ENCODE results near the gene UBXN11. TPM values are rescaled to one million over a fixed set of nuclear protein-coding genes. Genes with fewer than 3 reads are reported as not detected.

Gene UBXN11
- total RNA-seq, 1 experiment from 2014 or later: 12.5 TPM

DNA sequence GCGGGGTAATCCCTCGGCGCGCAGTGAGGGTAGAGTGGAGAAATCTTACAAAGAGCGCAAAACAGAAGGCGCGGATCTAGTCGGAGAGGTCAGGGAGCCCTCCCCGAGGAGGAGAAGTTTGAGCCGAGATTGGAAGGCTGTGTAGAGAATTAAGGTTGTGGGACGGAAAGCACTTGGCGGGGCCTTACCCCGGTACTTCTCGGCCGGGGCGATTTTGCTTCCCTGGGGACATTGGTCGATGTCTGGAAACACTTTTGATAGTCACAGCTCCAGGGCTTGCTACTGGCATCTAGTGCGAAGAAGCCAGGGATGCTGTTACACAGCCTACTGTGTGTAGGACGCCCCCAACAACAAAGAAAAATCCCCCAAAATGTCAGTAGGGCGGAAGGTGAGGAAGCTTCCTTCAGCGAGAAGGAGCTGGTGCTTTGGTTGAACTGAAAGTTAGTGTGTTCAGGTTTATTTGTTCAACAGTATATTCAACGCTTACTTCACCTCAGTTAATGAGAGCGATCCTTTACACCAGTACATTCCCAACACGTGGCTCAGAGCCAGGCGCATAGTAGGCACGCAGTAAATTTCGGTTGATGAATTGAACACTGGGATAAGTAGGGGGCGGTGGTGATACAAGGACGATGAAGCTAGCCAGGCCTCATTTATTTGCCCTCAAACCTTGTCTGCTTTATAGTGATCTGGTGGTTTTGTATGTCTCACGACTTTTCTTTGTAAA is 71.6 kb downstream of the UBXN11 start:
- BruUV-seq (replicated peaks): no TSS peak
- peak overlapping the region; percentile 89 for H3K27ac Mint-ChIP-seq (ENCODE audit: unreplicated experiment)
- TF ChIP-seq CTCF (IDR thresholded peaks at IDR 0.05; ENCODE audit: insufficient read depth in 1 of 2, low read depth in 1 of 2, low read length in 1 of 2, severe bottlenecking in 1 of 2, unreplicated experiment in 1 of 2): no peak
- CTCF ChIA-PET: interaction anchor here (0.6 to 3.7 kb wide), 27 partner anchors 10 to 920 kb away, joined by 3 to 58 read pairs (median 4); partner anchors contain the start of genes C1orf232, CATSPER4, CNKSR1 and CRYBG2
- peak in 1 of 2 experiments; percentile 18 for DNase-seq
- POLR2A ChIA-PET: interaction anchor here (0.6 to 1.4 kb wide), 6 partner anchors 27 to 65 kb away, joined by 3 to 10 read pairs (median 4); partner anchors contain the start of genes CNKSR1 and ZNF593
- H3K36me3 ChIP-seq (ENCODE audit: control insufficient read depth, insufficient read depth, low read length): no peaks in the 10 kb centered on the region
- H3K9me3 Mint-ChIP-seq (ENCODE audit: unreplicated experiment): no peaks in the 10 kb centered on the region
- intact Hi-C loops (cut with micrococcal nuclease; ENCODE audit: unreplicated experiment): loop anchor here (1.0 to 5.0 kb wide), 3 partner anchors 43 to 66 kb away; partner anchors contain the start of genes CATSPER4 and ZNF593
- H3K9me3 ChIP-seq: no peaks in the 10 kb centered on the region
- peak overlapping the region; percentile 88 for H3K4me3 Mint-ChIP-seq (ENCODE audit: unreplicated experiment)
- peaks cover 7% of the 10 kb centered on the region for H3K4me1 ChIP-seq
- H3K36me3 Mint-ChIP-seq (ENCODE audit: insufficient read depth, unreplicated experiment): peaks cover 13% of the 10 kb centered on the region
- peak overlapping the region; percentile 95 for H3K4me3 ChIP-seq (ENCODE audit: low read depth, low read length)
- no peaks in the 10 kb centered on the region for H3K27me3 ChIP-seq (replicated peaks; ENCODE audit: control insufficient read depth, insufficient read depth, low read length)
- H3K27me3 Mint-ChIP-seq (ENCODE audit: insufficient read depth, unreplicated experiment): no peaks in the 10 kb centered on the region
- peaks cover 23% of the 10 kb centered on the region for H3K4me1 Mint-ChIP-seq (ENCODE audit: low read depth, unreplicated experiment)

GRCh38 chr1:26233903-26234643 is 72.4 kb downstream of the UBXN11 start, which contains the start of gene CEP85:
CEP85 (plus strand) TSS chr1:26234200; CDS start chr1:26239784, 5,584 bp downstream.
- H3K27ac Mint-ChIP-seq (ENCODE audit: unreplicated experiment): peak within 1 kb of the TSS; percentile 89
- TSS peak; percentile 28 for BruUV-seq (replicated peaks)
- H3K4me1 Mint-ChIP-seq (ENCODE audit: low read depth, unreplicated experiment): peaks cover 23% of the 10 kb centered on the region
- TF ChIP-seq CTCF (IDR thresholded peaks at IDR 0.05; ENCODE audit: insufficient read depth in 1 of 2, low read depth in 1 of 2, low read length in 1 of 2, severe bottlenecking in 1 of 2, unreplicated experiment in 1 of 2): peak; percentile 66 to 83
- peak within 1 kb of the TSS; percentile 95 for H3K4me3 ChIP-seq (ENCODE audit: low read depth, low read length)
- ChIA-PET POLR2A (interaction anchor here (0.6 to 1.4 kb wide), 7 partner anchors 27 to 388 kb away, joined by 3 to 10 read pairs (median 4); partner anchors contain the start of genes CNKSR1 and ZNF593), CTCF (interaction anchor here (0.6 to 3.7 kb wide), 29 partner anchors 9 to 920 kb away, joined by 3 to 58 read pairs (median 4); partner anchors contain the start of genes C1orf232, CATSPER4, CNKSR1 and CRYBG2)
- H3K36me3 ChIP-seq (ENCODE audit: control insufficient read depth, insufficient read depth, low read length): no peaks in the 10 kb centered on the region
- no peaks in the 10 kb centered on the region for H3K27me3 ChIP-seq (replicated peaks; ENCODE audit: control insufficient read depth, insufficient read depth, low read length)
- H3K4me3 Mint-ChIP-seq (ENCODE audit: unreplicated experiment): peak within 1 kb of the TSS; percentile 88
- DNase-seq: peak; percentile 96
- intact Hi-C loops (cut with micrococcal nuclease; ENCODE audit: unreplicated experiment): loop anchor here (1.0 to 5.0 kb wide), 3 partner anchors 42 to 65 kb away; partner anchors contain the start of genes CATSPER4 and ZNF593
- H3K4me1 ChIP-seq: peaks cover 7% of the 10 kb centered on the region
- H3K9me3 Mint-ChIP-seq (ENCODE audit: unreplicated experiment): no peaks in the 10 kb centered on the region
- H3K27me3 Mint-ChIP-seq (ENCODE audit: insufficient read depth, unreplicated experiment): no peaks in the 10 kb centered on the region
- H3K9me3 ChIP-seq: no peaks in the 10 kb centered on the region
- peaks cover 13% of the 10 kb centered on the region for H3K36me3 Mint-ChIP-seq (ENCODE audit: insufficient read depth, unreplicated experiment)

Other genes starting within 250 kb of the UBXN11 start
- not detected in 2 replicates for gene TRIM63, start 239.0 kb downstream of the UBXN11 start, total RNA-seq (2022)
- gene PDIK1L, start 194.8 kb downstream of the UBXN11 start, total RNA-seq (2022): 5.5 and 6.0 TPM in 2 replicates
- gene FAM110D, start 147.6 kb downstream of the UBXN11 start, total RNA-seq (2022): 0.12 and 0.16 TPM in 2 replicates
- not detected in 2 replicates for gene C1orf232, start 137.7 kb downstream of the UBXN11 start, total RNA-seq (2022)
- gene ZNF593, start 136.7 kb downstream of the UBXN11 start, total RNA-seq (2022): 50.0 and 50.8 TPM in 2 replicates
- gene ZNF593OS, start 134.8 kb downstream of the UBXN11 start, total RNA-seq (2022): 0.45 TPM in 1 of 2 replicates, not detected in the other
- gene CNKSR1, start 129.1 kb downstream of the UBXN11 start, total RNA-seq (2022): 15.6 and 16.1 TPM in 2 replicates
- 0.20 TPM in 1 of 2 replicates, not detected in the other for gene CATSPER4, start 116.0 kb downstream of the UBXN11 start, total RNA-seq (2022)
- gene CEP85, start 72.4 kb downstream of the UBXN11 start, total RNA-seq (2022): 19.7 and 22.4 TPM in 2 replicates
- gene SH3BGRL3, start 26.6 kb downstream of the UBXN11 start, total RNA-seq (2022): 73.4 and 74.3 TPM in 2 replicates
- gene CD52, start 11.3 kb upstream of the UBXN11 start, total RNA-seq (2022): not detected in 2 replicates
- gene CRYBG2, start 47.5 kb upstream of the UBXN11 start, total RNA-seq (2022): 63.3 and 66.1 TPM in 2 replicates
- gene ZNF683, start 66.1 kb upstream of the UBXN11 start, total RNA-seq (2022): not detected in 2 replicates
- gene LIN28A, start 104.2 kb upstream of the UBXN11 start, total RNA-seq (2022): 5.7 TPM in 2 replicates
- 46.9 and 55.6 TPM in 2 replicates for gene DHDDS, start 125.7 kb upstream of the UBXN11 start, total RNA-seq (2022)
- 389 and 421 TPM in 2 replicates for gene HMGN2, start 165.8 kb upstream of the UBXN11 start, total RNA-seq (2022)
- gene RPS6KA1, start 223.1 kb upstream of the UBXN11 start, total RNA-seq (2022): 26.9 and 29.0 TPM in 2 replicates